Stimulated activated CD4-positive, alpha-beta T cell treated with anti-CD3 and anti-CD28 coated beads, Interleukin-1b, Interleukin-23, amount 100 ng/mL, for 4 hours (primary cell): ENCODE data around the gene NFKBIZ.

ENCODE experiments used
- DNase-seq, 2 donors: peaks; one replicate each; pipeline ENCODE4 v3.0.0-alpha.2; 2020; ENCODE audit warnings: low read depth in 2 of 2

The NFKBIZ gene

DNA sequence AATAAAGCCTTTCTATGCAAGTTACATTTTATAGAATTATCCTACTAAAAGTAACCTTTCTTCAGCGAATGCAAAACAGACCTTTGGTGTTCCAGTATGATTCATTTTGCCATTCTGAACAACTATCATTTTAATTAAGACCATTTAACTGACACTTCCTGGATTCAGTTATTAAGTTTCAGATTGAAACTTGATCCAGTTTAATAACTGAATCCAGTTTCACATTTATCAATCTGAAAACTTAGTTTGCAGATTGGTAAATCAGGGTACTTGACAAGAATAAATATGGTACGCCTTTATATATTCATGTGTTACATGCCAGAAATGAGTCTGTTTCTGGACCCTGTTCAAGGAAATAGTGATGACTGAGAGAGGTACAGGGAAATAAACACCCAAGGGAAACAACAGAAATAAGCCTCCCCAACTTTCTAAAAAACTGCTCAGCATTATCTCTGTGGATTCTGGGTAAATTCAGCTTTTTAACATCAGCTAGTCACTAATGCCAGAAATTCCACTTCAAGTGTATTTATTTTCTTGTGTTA, 23.3 kb upstream of the NFKBIZ start:
- DNase-seq, result no peak

DNA sequence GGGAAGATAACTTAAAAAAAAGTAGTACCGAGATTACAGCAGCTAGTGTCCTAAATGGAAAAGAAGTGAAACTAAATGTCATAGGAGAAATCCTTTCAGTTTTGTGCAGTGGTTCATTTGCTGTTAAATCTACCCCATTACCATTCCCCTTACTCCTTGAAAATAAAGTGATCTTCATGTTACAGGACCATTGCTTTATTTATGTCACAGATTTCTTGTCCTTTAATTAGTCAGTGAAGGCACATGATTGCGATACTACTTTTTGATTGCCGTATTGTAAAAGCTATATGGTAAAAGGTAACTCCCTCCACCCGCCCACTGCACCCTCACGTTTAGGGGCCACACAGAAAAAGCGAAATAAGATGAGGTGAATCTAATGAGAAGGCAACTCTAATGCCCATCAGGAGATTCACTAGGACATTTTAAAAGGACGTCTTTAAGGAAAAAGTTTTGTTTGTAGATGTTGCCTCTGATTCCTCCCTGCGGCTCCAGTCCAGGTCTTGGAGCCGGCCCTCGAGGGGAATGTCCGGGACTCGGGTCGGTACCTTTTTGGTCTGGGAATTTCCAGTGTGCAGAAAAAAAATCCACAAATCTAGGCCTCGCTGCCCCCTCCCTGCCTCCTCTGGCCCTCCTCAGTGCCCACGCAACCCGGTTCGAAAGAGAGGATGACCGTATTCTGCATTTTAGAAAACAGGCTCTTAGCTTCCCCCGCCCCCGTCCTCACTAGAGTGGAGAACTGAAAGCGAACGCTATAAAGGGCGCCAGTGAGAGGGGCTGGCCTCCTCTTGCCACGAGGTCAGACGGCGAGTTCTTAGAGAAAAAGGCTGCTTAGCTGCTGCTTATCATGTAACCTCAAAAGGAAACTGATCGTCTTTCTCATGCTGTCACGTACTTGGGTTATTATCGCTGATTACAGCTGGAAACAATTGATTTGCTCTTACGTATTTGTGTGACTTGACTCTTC, 21.8 kb upstream of the NFKBIZ start:
- DNase-seq, result peak; percentile 70 to 77

DNA sequence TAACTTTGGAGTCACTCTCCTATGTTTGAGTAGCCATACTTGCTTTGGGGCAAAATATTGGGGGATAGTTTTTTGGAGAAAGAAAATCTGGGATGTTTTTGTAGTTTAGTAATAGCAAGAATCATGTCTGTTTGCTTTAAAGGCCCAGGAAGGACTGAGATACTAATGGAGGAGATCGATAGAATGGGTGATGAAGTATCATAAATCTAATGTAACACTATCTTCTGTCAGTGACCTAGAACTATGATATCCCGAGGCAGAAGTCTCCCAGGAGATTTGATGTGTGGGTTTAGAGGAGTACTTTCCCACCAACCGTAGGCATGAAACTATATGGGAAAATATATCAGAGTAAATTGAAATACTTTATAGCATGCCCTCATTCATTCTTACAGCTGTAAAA, 21.0 kb upstream of the NFKBIZ start:
- DNase-seq, result no peak

DNA sequence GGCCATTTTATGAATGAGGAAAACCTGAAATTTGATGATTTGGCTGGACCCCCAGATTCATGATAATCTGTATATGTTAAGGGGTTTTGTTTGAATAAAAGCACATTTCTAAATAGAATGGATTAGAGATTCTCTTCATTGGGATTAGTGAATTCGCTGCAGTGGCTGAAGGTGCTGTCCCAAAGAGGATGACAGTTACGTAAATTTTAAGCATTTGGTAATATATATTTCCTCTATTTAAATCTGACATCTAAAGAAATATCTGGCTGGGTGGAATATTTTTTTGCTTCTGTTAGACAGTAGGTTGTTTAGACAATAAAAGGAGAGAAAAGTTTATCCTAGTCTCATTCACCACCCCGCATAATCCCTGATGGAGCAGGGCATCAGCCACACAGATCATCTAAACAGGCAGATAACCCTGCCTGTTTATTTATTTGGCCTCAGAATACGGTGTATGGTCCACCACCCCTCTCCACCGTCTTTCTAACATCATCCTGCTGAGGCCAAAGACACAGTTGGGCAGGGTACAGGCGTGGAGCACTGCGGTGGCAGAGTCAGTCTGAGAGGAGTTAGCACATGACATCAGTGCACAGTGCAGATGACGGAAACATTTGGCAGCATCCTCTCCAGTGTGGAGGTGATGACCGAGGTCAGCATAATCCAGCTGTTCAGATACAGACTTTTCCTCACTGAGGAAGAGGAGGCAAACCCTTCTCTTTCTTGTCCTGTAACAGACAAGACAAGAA, 20.4 kb upstream of the NFKBIZ start:
- DNase-seq, result peak; percentile 16 to 21

DNA sequence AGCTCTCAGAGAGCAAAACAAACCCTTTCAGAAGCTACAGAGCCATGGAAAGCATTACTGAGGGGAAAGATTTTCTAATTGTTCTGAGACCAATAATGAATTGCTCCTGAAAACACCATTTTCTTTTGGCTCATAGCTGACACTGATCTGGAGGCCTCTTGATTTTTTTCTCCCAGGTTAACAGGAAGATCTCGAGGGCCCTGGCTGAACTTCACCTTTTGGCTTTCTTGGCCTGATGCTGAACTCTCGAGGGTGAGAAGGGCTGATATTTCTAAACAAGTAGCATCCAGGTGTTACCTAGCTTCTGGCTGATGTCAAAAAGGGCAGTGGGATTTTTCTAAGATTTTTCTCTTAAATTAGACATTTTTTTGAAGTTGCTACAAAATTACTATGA, 19.9 kb upstream of the NFKBIZ start:
- no peak for DNase-seq

DNA sequence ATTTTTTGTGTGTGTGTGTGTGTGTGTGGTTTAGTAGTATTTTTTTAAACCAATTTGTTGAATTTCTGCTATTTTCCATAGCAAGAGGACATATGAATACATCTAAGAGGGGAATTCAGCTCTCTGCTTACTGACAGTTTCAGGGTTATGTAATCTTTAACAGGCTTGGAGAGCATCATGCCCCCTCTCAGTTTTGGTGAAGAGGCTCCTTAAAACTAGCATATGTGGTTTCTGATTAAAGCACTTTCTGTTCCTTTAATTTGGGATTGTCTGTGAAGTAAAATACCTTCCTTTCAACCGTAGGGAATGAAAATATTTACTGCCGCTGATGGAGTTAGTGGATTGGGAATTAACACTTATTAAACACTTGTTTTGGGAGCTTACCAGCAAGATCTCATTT, 19.4 kb upstream of the NFKBIZ start:
- DNase-seq, result no peak

DNA sequence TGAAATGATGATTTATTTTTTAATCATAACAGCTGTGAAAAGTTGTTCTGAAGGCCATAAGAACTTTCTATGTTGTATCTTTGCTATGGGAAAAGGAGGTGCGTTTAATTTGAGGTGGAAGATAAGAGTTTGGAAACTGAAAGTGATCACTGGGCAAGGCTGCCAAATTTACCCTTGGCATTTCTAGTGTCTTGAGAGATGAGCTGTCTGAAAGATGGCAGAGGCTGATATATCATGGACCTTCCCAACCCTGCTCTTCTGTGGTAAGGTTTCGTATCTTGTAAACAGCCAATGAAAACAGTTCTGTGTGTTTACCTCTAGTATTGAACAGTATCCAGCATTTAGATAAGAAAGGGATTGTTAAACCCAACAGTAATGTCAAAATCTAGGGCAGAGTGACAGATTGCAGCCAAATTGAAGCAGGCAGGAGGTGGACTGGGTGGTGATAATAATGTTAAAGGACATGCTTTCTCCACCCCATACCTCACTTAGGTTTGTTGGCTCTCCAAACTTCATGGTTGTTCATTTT, 15.8 kb upstream of the NFKBIZ start:
- DNase-seq, result no peak

DNA sequence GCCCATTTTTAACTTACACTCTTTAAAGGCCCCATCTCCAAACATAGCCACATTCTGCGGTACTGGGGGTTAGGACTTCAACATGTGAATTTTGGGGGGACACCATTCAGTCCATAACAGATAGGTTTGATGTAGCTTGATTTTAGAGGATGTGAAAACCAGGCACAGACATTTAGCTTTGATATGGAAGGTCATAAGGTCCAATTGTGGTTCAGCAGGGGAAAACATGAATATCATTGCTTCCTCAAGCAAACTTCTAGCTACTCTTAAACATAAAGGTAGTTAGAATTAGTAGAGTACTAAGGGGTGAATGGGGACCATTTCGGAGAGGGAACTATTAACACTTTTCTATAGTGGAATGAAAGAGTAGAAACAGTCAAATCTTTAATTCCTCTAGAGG, 13.6 kb upstream of the NFKBIZ start:
- no peak for DNase-seq

DNA sequence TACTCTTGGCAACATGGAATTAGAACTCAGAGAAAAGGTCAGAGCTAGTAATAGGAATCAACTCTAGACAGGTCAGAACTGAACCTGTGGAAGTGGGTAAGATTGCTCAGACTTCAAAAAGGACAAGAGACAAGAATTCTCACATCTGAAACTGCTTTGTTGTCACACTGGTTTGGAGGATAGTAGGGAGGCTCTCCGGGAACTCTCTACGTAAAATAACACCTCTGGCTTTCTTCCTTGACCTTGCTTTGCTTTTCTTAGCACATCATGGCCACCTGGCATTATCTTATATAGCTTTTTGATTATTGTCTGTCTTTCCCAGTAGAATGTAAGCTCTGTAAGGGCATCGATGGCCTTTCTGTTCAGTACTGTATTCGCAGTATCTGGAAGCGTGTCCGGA, 13.2 kb upstream of the NFKBIZ start:
- no peak for DNase-seq

DNA sequence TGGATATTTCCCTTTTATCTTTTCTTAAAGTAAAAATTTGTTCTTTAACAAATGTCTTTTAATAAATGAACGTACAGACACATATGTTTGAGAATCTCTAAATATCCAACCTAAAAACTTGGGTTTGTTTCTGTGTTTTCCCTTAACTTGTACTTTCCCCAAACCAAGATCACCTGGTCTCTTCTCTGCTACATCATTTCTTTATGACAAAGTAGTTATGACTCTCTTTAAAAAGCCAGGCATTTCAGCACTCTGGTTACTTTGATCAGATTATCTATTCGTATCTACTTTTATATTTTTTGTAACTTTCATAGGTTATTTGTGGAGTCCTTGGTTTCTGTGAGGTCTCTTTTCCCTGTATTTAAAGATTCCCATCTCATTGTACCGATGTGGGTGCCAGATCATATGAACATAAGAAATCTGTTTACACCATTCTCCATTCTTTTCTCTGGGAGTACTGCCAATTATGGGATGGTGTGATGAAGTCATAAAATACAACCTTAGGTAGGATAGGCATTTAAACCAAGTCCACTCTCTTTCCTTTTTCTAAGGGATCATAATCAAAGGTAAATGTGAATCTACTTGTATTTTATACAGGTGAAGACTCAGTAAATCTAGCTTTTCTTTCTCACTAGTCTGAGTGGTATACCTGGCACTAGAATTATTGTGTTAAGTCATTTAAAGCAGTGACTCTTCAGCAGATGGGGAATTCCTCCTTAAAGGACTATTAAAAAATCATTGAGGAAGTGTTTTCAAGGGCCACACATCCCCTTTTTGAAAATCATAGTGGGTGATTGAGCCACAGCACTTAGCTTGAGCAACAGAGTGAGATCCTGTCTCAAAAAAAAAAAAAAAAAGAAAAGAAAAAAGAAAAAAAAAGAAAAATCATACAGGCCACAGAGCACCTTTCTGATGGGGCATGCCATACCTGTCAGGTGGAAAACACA, 12.4 kb upstream of the NFKBIZ start:
- DNase-seq, result no peak

DNA sequence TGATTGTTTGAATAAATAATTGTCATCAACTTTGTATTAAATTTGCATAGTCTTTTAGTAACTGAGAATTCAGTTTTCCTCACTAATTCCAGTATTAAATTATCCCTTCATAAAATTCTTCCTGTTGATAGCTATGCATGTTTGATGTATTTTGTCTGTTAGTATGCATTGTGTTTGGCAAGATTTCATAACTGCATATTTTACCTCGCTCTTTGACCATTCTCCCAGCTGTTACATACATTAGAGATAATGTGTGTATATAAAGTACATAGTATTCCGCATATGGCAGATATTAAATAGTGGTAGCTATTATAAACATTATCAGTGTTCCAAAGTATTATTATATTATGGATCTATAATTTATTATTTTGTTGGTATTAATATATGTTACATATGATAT, 10.6 kb upstream of the NFKBIZ start:
- no peak for DNase-seq

DNA sequence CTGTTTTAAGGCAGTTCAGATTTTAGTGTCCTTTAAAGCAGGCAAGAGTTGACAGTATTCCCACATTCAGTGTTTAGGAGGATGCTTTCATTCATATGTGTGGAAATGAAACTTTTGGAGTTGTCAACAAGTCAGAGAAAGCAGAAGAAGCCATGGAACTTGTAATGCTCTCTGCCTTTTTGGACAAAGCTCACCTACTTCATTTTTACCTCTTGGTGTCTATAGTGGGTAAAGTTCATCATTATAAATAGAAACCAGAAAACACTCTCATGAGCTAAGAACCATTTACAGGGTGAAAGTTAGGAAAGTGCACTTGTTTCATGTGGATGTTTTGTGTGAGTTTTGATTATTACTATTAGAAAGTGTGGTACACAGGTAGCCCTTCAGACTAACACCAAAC, 9.2 kb upstream of the NFKBIZ start:
- no peak for DNase-seq

DNA sequence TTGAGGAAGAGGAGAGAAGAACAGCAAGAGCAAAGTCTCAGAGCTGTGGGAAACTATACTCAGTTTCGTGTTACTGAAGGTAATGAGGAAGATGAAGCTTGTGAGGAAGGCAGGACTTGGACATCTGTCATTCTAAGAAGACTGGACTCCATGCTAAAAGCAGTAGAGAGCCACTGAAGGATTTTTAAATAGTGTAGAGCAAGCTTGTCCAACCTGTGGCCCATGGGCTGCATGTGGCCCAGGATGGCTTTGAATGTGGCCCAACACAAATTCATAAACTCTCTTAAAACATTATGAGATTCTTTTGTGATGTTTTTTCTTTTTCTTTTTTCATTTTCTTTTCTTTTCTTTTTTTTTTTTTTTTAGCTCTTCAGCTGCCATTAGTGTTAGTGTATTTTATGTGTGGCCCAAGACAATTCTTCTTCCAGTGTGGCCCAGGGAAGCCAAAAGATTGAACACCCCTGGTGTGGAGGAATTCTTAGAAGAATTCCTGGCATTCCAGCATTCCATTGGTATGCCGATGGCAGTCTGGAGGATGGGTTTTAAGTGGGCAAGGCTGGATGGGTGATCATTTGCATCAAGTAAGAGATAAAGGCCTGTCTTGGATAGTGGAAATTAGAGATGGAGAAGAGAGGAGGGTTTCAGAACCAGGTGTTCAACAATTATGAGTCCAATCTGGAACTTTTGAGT, 6.9 kb upstream of the NFKBIZ start:
- no peak for DNase-seq

DNA sequence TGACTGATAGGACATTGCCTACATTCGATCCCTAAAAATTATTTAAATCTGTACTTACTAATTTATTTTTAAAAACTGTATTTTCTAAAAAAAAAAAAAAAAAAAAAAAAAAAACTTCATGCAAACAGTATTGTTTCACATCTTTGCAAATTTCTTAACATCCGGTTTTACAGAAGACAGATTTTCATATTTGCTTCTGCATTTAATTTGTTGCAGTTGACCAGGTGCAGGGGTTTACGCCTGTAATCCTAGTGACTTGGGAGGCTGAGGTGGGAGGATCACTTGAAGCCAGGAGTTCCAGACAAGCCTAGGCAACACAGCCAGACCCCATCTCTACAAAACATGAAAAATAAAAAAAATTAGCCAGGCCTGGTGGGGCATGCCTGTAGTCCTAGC, 6.4 kb upstream of the NFKBIZ start:
- no peak for DNase-seq

DNA sequence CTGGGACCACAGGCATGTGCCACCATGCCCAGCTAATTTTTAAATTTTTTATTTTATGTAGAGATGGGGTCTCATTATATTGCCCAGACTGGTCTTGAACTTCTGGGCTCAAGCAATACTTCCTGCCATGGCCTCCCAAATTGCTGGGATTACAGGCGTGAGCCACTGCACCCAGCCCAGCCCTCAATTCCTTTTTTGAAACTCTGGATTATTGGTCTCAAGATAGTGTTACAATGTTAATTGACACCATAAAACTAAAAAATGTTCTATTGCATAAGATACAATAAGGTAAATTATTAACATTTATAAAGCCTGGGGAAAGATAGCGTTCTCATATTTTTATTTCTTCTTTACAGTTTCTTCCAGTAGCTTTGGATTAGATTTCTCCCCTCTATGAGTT, 3.9 kb upstream of the NFKBIZ start:
- DNase-seq, result no peak

DNA sequence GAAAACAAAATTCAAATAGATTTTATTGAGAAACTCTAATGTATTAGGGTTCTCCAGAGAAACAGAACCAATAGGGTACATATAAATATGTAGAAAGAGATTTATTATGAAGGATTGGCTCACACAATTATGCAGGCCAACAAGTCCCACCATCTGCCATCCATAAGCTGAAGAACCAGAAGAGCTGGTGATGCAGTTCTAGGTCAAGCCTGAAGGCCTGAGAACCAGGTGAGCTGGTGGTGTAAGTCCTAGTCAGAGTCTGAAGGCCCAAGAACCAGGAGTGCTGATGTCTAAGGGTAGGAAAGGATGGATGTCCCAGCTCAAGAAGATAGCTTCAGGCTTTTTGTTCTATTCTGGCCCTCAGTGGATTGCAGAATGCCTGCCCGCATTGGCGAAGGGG, 2.6 kb upstream of the NFKBIZ start:
- no peak for DNase-seq

DNA sequence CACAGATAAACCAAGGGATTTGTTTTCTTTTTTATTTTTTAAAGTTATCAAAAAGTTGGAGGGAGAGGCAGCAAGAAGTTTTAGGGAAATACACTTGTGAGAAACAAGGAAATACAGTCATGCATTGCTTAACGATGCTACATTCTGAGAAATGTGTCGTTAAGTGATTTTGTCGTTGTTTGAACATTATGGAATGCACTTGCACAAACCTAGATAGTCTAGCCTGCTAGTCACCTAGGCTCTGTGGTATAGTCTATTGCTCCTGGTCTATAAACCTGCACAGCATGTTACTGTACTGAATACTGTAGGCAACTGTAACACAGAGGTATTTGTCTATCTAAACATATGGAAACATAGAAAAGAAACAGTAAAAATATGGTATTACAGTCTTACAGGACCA, 2.0 kb upstream of the NFKBIZ start:
- no peak for DNase-seq

DNA sequence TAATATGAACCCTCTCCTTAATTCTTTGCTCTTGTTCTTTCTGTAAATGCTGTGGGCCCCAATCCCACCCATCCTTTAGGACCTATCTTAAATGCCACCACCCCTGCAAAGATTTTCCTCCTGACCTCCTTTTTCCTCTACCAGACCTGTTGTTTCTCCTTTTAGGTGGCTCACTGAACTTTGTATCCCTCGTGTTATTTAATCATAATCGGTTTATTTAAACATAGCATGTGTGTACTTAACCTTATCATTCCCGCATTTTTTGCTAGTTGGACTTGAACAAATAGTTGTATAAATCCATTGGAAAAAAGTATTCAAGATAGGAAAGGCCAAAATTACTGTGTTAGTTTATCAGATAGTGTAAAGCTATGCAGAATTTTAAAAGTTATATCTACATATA, 988 bp upstream of the NFKBIZ start:
- DNase-seq, result no peak

DNA sequence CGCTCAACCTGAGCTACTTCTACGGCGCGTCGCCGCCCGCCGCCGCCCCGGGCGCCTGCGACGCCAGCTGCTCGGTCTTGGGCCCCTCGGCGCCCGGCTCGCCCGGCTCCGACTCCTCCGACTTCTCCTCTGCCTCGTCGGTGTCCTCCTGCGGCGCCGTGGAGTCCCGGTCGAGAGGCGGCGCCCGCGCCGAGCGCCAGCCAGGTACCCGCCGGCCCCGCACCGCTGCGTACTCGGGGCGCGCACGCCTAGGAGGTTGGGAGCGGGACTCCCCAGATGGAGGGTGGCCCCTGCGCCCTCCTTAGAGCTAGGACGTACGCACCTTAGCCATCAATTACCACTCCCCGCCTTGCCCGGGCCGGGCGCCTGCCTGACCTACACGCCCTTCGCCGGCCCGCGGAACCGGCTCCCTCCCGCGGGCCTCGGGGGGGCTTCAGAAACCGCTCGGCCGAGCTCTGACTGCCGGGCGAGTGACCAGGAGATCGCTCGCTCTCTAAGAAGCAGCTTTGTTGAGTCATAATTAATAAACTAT, 466 bp downstream of the NFKBIZ start:
- peak; percentile 47 to 57 for DNase-seq

DNA sequence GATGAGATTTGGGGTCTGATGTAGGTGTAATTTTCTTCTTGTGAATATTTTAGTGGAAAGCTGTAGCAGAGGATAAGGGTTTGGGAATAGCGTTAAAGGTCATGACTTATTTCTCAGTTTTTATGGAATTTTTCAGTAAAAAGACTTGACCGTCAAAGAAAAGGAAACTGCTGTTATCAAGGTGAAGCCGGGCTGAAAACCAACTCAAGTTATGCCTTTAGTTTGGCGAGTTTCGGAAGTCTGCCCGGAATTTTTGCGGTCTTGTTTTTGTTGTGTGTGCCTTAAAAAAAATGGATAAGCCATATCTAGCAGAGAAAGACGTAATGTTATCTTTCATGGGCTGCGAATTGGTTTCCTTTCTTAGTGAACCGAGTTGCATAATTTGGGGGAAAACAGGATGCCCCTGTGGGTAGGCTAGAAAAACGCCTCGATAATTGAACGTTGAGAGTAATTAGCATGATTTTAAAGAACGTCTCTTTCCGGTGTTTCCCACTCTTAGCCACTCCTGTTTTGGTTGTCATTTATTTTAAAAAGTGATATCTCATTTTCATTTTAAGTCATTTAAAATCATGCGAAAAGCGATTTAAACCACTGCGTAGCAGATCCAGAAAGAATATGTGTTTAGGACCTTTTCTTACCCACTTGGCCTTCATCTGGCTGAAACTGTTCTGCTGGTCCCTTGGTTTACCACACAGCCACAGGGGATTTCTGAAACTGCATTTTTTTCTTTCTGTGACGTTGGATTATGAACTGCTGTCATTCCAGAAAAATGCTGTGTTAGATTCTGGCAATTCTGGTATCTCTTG, 1.1 kb downstream of the NFKBIZ start:
- DNase-seq, result no peak
